Measurements from ENCODE around the gene ST14.
A peak's percentile ranks its signal among the peaks of the same experiment; 100 is the strongest.

DNA sequence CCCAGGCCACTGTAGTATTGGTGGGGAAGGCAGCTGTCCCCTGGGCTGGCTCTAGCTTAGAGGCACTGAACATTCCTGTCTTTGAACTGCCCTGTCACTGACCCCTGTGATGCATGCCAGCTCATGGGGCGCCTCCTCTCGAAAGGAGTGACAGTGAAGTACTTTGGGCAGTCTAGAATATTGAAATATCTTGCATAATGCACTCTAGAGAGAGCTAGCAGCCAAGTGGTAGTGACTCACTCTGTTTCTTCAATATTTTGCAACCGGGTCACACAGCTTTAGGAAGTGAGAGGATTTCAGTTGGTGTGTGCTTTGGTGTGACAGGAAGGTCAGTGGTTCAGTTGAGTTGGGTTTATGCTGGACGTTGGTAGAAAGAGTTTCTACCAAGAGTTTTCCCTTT lies 35.5 kb upstream of the ST14 start:
- TF ChIP-seq POLR2A (IDR thresholded peaks at IDR 0.05) = no peak
- TF ChIP-seq, protein P1, sequence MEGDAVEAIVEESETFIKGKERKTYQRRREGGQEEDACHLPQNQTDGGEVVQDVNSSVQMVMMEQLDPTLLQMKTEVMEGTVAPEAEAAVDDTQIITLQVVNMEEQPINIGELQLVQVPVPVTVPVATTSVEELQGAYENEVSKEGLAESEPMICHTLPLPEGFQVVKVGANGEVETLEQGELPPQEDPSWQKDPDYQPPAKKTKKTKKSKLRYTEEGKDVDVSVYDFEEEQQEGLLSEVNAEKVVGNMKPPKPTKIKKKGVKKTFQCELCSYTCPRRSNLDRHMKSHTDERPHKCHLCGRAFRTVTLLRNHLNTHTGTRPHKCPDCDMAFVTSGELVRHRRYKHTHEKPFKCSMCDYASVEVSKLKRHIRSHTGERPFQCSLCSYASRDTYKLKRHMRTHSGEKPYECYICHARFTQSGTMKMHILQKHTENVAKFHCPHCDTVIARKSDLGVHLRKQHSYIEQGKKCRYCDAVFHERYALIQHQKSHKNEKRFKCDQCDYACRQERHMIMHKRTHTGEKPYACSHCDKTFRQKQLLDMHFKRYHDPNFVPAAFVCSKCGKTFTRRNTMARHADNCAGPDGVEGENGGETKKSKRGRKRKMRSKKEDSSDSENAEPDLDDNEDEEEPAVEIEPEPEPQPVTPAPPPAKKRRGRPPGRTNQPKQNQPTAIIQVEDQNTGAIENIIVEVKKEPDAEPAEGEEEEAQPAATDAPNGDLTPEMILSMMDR (IDR thresholded peaks at IDR 0.05) = no peak
- peak; percentile 12 to 93 for TF ChIP-seq POLR2AphosphoS5 (IDR thresholded peaks at IDR 0.05; ENCODE audit: insufficient read depth in 1 of 2, low read depth in 1 of 2)

All from vagina (tissue), 2 donors.